ENCODE data around the gene METTL25. TPM values are rescaled to one million over a fixed set of nuclear protein-coding genes. Genes with fewer than 3 reads are reported as not detected.

METTL25 gene
- total RNA-seq, 2 donors from 2014 or later = 9.5 to 10.6 TPM

GRCh38 chr12:82436354-82436753 is 78.0 kb downstream of the METTL25 start:
- no peak for DNase-seq

GRCh38 chr12:82437744-82438143 is 79.4 kb downstream of the METTL25 start:
- DNase-seq = no peak
- no peak overlapping the region for H3K27ac Mint-ChIP-seq
- Histone ChIP-seq H3K27me3 (ENCODE audit: control insufficient read depth, insufficient read depth, low read length, poor library complexity, severe bottlenecking) (no peaks in the 10 kb centered on the region), H3K27ac (ENCODE audit: low read depth, low read length) (no peak overlapping the region), H3K4me1 (ENCODE audit: control insufficient read depth, insufficient read depth, low read length) (no peaks in the 10 kb centered on the region), H3K9ac (ENCODE audit: extremely low read depth, low read length, poor library complexity, severe bottlenecking) (no peak overlapping the region), H3K36me3 (ENCODE audit: control insufficient read depth, insufficient read depth, low read length) (no peaks in the 10 kb centered on the region), H3K4me3 (ENCODE audit: low read length) (no peak overlapping the region), H3K9me3 (ENCODE audit: control insufficient read depth, low read length) (no peaks in the 10 kb centered on the region)
- no peaks in the 10 kb centered on the region for H3K4me1 Mint-ChIP-seq
- no peak for TF ChIP-seq CTCF (conservative IDR thresholded peaks at IDR 0.05)
- H3K27me3 Mint-ChIP-seq (ENCODE audit: insufficient read depth) = no peaks in the 10 kb centered on the region
- 94 to 100% methylated on average over 1 to 3 of the region's 3 CpGs for WGBS, 2 experiments (ENCODE audit: insufficient coverage in 1 of 2, insufficient read length in 1 of 2)
- peaks cover 11% of the 10 kb centered on the region for H3K36me3 Mint-ChIP-seq (ENCODE audit: low read depth)
- H3K9me3 Mint-ChIP-seq = peaks cover 3% of the 10 kb centered on the region
- H3K4me3 Mint-ChIP-seq = no peak overlapping the region

More at GRCh38 chr12:82436354-82436753, 78.0 kb downstream of the METTL25 start:
- no peaks in the 10 kb centered on the region for H3K9me3 ChIP-seq (ENCODE audit: control insufficient read depth, low read length)
- no peak overlapping the region for H3K4me3 Mint-ChIP-seq
- H3K27me3 Mint-ChIP-seq (ENCODE audit: insufficient read depth) = no peaks in the 10 kb centered on the region
- peaks cover under 1% of the 10 kb centered on the region for H3K36me3 Mint-ChIP-seq (ENCODE audit: low read depth)
- no peak overlapping the region for H3K27ac Mint-ChIP-seq
- no peaks in the 10 kb centered on the region for H3K27me3 ChIP-seq (ENCODE audit: control insufficient read depth, insufficient read depth, low read length, poor library complexity, severe bottlenecking)
- H3K4me1 Mint-ChIP-seq = no peaks in the 10 kb centered on the region
- H3K4me1 ChIP-seq (ENCODE audit: control insufficient read depth, insufficient read depth, low read length) = no peaks in the 10 kb centered on the region
- H3K36me3 ChIP-seq (ENCODE audit: control insufficient read depth, insufficient read depth, low read length) = no peaks in the 10 kb centered on the region
- no peak overlapping the region for H3K27ac ChIP-seq (ENCODE audit: low read depth, low read length)
- no peaks in the 10 kb centered on the region for H3K9me3 Mint-ChIP-seq
- no peak overlapping the region for H3K9ac ChIP-seq (ENCODE audit: extremely low read depth, low read length, poor library complexity, severe bottlenecking)
- TF ChIP-seq CTCF (conservative IDR thresholded peaks at IDR 0.05) = no peak
- WGBS, 2 experiments (ENCODE audit: insufficient coverage in 1 of 2, insufficient read length in 1 of 2) = 100% methylated on average over 1 of the region's 1 CpG; no CpG with 5 or more reads in 1 of the 2 experiments
- H3K4me3 ChIP-seq (ENCODE audit: low read length) = no peak overlapping the region

- no peaks in the 10 kb centered on the region for H3K9me3 ChIP-seq (ENCODE audit: control insufficient read depth, low read length)
- H3K36me3 ChIP-seq (ENCODE audit: control insufficient read depth, insufficient read depth, low read length) = no peaks in the 10 kb centered on the region
- Mint-ChIP-seq H3K4me3 (no peak overlapping the region), H3K27me3 (ENCODE audit: insufficient read depth) (no peaks in the 10 kb centered on the region), H3K27ac (no peak overlapping the region), H3K9me3 (peaks cover 3% of the 10 kb centered on the region), H3K36me3 (ENCODE audit: low read depth) (peaks cover 16% of the 10 kb centered on the region), H3K4me1 (no peaks in the 10 kb centered on the region)
- no peak overlapping the region for H3K4me3 ChIP-seq (ENCODE audit: low read length)
- H3K27me3 ChIP-seq (ENCODE audit: control insufficient read depth, insufficient read depth, low read length, poor library complexity, severe bottlenecking) = no peaks in the 10 kb centered on the region
- H3K4me1 ChIP-seq (ENCODE audit: control insufficient read depth, insufficient read depth, low read length) = no peaks in the 10 kb centered on the region
- H3K27ac ChIP-seq (ENCODE audit: low read depth, low read length) = no peak overlapping the region
- no peak overlapping the region for H3K9ac ChIP-seq (ENCODE audit: extremely low read depth, low read length, poor library complexity, severe bottlenecking)
- WGBS, 2 experiments (ENCODE audit: insufficient coverage in 1 of 2, insufficient read length in 1 of 2) = 95% methylated on average over 3 of the region's 4 CpGs; no CpG with 5 or more reads in 1 of the 2 experiments
- DNase-seq = no peak
- no peak for TF ChIP-seq CTCF (conservative IDR thresholded peaks at IDR 0.05)
Observed at GRCh38 chr12:82438356-82438755, 80.0 kb downstream of the METTL25 start.

Data from endodermal cell (in vitro differentiated cells).